ENCODE results near the gene ITPK1.

ITPK1 gene

GRCh38 chr14:93103392-93104080 lies 12.2 kb downstream of the ITPK1 start:
- DNase-seq = no peak

- DNase-seq = no peak
These were observed 13.6 kb downstream of the ITPK1 start for GRCh38 chr14:93102141-93102540.

GRCh38 chr14:93101181-93101580 lies 14.5 kb downstream of the ITPK1 start:
- no peak for DNase-seq

- DNase-seq = no peak
These were observed 15.2 kb downstream of the ITPK1 start for GRCh38 chr14:93100570-93100969.

GRCh38 chr14:93100100-93100499 lies 15.6 kb downstream of the ITPK1 start:
- no peak for DNase-seq

GRCh38 chr14:93099643-93100042 lies 16.1 kb downstream of the ITPK1 start:
- DNase-seq = no peak

GRCh38 chr14:93099196-93099595 lies 16.5 kb downstream of the ITPK1 start:
- no peak for DNase-seq

GRCh38 chr14:93096691-93097322 lies 18.9 kb downstream of the ITPK1 start:
- no peak for DNase-seq

- no peak for DNase-seq
These were observed 19.8 kb downstream of the ITPK1 start for GRCh38 chr14:93095742-93096510.

- DNase-seq = no peak
These were observed 21.4 kb downstream of the ITPK1 start for GRCh38 chr14:93094121-93094918.

- DNase-seq = no peak
These were observed 22.8 kb downstream of the ITPK1 start for GRCh38 chr14:93092606-93093556.

GRCh38 chr14:93091666-93092065 lies 24.1 kb downstream of the ITPK1 start:
- no peak for DNase-seq

GRCh38 chr14:93090826-93091555 lies 24.7 kb downstream of the ITPK1 start:
- peak; percentile 66 for DNase-seq

- DNase-seq = no peak
These were observed 26.0 kb downstream of the ITPK1 start for GRCh38 chr14:93089521-93090269.

- no peak for DNase-seq
These were observed 29.2 kb downstream of the ITPK1 start for GRCh38 chr14:93086441-93087055.

GRCh38 chr14:93085911-93086310 lies 29.8 kb downstream of the ITPK1 start:
- DNase-seq = no peak

GRCh38 chr14:93084866-93085857 lies 30.6 kb downstream of the ITPK1 start:
- DNase-seq = no peak

- DNase-seq = no peak
These were observed 31.3 kb downstream of the ITPK1 start for GRCh38 chr14:93084402-93084801.

GRCh38 chr14:93083917-93084316 lies 31.8 kb downstream of the ITPK1 start:
- DNase-seq = no peak

Measured in NCI-H1092 treated with DMSO at 0.1 percent for 48 hours (cell line).